GM20000 (cell line): ENCODE results near the gene NUP58.

ENCODE experiments used
- DNase-seq: peaks from one replicate; pipeline ENCODE4 v3.0.0; 2012; ENCODE audit warnings: low spot score
- CTCF ChIP-seq: IDR thresholded peaks from 2 replicates; pipeline ENCODE4 v1.5.1; 2012; ENCODE audit warnings: mild to moderate bottlenecking, control low read depth; ENCODE audit errors: extremely low read depth, missing control alignments

Gene NUP58, protein sequence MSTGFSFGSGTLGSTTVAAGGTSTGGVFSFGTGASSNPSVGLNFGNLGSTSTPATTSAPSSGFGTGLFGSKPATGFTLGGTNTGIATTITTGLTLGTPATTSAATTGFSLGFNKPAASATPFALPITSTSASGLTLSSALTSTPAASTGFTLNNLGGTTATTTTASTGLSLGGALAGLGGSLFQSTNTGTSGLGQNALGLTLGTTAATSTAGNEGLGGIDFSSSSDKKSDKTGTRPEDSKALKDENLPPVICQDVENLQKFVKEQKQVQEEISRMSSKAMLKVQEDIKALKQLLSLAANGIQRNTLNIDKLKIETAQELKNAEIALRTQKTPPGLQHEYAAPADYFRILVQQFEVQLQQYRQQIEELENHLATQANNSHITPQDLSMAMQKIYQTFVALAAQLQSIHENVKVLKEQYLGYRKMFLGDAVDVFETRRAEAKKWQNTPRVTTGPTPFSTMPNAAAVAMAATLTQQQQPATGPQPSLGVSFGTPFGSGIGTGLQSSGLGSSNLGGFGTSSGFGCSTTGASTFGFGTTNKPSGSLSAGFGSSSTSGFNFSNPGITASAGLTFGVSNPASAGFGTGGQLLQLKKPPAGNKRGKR

DNA sequence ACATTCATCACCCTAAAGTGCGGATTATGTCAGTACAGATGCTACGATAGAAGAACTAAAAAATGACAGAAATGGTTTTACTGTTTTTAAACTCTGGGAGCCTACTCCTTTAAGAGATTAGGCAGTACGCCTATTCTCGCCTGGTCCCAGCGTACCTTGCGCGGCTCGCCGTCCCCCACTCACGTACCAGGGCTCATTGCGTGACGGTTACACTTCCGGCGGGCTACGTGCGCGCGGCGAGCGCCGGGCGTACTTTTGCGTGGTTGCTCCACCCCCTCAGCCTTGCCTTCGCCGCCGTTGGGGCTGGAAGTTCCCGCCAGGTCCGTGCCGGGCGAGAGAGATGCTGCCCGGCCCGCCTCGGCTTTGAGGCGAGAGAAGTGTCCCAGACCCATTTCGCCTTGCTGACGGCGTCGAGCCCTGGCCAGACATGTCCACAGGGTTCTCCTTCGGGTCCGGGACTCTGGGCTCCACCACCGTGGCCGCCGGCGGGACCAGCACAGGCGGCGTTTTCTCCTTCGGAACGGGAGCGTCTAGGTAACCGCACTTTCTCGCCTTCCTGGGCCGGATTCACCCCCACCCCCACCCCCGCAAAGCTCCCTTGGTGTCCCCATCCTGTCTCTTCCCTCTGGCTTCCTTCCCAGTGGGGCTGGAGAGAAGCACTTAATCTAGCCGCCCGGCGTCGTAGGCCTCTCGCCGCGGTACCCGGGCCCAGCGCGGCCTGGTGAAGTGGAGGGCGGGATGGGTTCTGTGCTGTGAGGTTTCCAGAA lies at the start of gene NUP58:
NUP58 (plus strand) TSS at position 279 of the 767 bp plus-strand sequence; CDS start at position 428, 149 bp downstream.
- peak; percentile 90 for DNase-seq
- no peak for TF ChIP-seq CTCF

DNA sequence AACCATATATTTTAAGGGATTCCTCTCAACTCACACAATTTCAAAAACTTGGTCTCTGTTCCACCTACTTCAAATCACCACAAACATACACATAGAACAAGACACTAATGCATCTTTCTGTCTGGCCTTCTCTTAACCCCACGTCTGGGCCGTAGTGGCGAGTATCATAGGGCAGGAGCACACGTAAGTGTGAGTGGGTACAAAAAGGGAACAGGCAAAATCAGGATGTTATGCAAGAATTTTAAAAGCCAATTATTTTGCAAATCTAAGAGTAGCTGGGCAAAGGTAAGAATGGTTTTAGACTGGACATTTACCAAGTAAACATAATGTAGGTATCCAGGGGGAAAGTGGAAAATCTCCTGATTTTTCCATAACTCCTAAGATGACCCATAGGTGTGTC lies 49.2 kb upstream of the NUP58 start:
- TF ChIP-seq CTCF = no peak
- no peak for DNase-seq

GRCh38 chr13:25252752-25253151 lies 48.7 kb upstream of the NUP58 start:
- DNase-seq = no peak

GRCh38 chr13:25253702-25254101 lies 47.7 kb upstream of the NUP58 start:
- no peak for DNase-seq
- no peak for TF ChIP-seq CTCF

More at GRCh38 chr13:25252752-25253151, 48.7 kb upstream of the NUP58 start:
- TF ChIP-seq CTCF = no peak

GRCh38 chr13:25262261-25262660 lies 39.2 kb upstream of the NUP58 start:
- DNase-seq = no peak
- TF ChIP-seq CTCF = no peak

GRCh38 chr13:25266706-25267105 lies 34.7 kb upstream of the NUP58 start:
- DNase-seq = no peak

More at GRCh38 chr13:25266706-25267105, 34.7 kb upstream of the NUP58 start:
- TF ChIP-seq CTCF = no peak
